IPS-NIHi7 (cell line): ENCODE measurements around the gene SHPK.

Source experiments
- DNase-seq: peaks from one replicate; pipeline ENCODE4 v3.0.0; 2012; ENCODE audit warnings: mixed read lengths; ENCODE audit errors: extremely low spot score

Gene SHPK

GRCh38 chr17:3660311-3660891 lies 24.4 kb upstream of the SHPK start:
- DNase-seq: no peak

DNA sequence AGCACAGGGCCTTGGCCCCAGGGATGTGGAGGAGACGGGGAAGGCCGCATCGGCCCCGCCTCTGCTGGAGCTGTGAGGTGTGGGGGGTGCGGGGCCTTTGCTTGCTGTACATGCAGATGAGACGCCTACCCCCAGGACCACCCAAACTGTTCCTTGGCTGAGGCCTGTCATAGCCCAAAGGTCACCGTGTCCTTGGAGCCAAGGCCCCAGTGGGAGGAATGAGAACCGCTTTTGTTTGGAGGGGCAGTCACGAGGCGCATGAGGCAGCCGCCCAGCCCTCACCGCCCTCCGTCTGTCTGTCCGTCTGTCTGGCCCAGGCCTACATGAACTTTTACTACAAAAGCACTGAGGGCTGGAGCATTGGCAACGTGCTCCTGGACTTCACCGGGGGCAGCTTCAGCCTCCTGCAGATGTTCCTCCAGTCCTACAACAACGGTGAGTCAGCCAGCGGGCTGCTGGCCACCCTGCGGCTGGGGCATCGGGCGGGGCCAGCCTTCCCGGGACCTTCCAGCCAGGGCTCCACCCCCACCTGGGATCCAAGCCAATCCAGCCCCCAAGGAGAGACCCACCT lies 23.6 kb upstream of the SHPK start:
- DNase-seq: peak; percentile 37

DNA sequence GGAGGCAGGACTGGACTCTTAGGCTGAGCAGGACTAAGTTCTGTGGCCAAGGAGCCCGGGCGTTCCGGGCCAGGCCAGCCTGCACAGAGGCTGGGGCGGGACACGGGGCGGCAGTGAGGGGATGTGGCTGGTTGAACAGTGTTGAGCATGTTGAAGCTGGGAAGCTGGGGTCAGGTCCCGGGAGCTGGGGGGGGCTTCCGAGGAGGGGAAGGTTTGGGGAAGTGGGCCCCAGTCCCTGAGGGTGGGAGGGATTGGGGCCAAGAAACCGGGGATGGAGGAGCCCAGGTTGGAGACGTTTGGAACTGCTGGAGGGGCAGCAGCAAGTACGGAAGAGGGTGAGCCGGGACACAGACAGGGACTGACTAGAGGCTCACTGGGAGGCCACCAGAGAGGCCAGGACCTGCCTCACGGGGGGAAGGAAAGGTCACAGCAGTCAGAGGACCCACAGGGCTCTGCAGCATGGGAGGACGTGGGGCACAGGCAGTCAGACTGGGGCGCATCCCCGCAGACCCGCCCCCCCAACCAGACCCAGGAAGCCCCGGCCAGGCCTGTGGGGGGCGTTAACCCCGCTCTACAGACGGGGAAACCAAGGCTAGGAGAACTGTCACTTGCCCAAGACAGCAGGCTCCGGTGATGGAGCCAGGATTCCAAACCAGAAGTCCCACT lies 22.9 kb upstream of the SHPK start:
- no peak for DNase-seq

- DNase-seq: no peak
Observed at GRCh38 chr17:3657874-3658783, 22.1 kb upstream of the SHPK start.

DNA sequence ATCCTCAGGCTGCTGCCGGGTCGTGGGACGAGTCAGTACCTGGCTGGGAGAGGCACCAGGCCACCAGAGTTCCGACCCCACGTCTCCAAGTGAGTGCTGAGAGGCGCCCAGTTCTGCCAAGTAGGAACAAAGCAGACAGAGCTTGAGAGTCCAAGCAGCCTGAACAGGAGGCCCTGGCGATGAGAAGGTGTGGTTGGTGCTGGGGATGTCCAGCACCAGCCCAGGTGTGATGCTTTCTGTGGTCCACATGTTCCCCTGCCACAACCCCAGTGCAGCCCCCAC lies 21.5 kb upstream of the SHPK start:
- DNase-seq: no peak

GRCh38 chr17:3656755-3657587 lies 20.9 kb upstream of the SHPK start:
- no peak for DNase-seq

GRCh38 chr17:3656353-3656752 lies 20.3 kb upstream of the SHPK start:
- DNase-seq: no peak

DNA sequence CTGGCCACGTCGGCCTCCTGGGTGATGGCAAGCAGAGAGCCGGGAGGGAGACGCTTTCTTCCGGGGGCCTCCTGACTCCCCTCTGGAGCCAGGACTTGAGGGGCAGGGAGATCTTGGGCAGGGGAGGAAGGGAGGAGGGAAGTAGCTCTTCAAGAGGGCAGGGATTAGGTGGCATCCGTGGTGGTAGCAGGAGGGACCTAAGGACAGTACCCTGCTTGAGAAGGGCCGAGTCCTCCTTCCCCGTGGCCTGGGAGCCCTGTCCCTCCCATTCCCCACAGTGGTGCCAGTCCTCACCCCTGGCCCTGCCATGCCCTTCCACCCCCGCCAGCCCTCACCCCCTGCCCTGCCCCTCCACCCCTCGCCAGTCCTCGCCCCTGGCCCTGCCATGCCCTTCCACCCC lies 19.7 kb upstream of the SHPK start:
- no peak for DNase-seq

- peak; percentile 69 for DNase-seq
Observed at GRCh38 chr17:3647769-3648555, 11.9 kb upstream of the SHPK start.

GRCh38 chr17:3647251-3647650 lies 11.2 kb upstream of the SHPK start:
- DNase-seq: no peak

DNA sequence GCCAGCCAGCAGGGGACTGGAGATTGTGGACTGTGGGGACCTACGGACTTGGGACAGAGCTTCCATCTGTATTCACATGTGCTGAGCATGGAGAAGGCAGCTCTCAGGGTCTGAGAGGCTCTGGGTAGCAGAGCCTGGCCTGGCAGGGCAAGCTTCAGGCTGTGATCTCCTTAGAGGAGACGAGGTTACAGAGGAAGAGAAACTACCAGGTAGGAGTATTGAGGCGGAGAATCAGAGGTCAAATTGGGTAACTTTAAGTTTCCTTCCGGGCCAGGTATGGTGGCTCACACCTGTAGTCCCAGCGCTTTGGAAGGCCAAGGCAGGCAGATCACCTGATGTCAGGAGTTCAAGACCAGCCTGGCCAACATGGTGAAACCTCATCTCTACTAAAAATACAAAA lies 9.3 kb upstream of the SHPK start:
- DNase-seq: no peak

DNA sequence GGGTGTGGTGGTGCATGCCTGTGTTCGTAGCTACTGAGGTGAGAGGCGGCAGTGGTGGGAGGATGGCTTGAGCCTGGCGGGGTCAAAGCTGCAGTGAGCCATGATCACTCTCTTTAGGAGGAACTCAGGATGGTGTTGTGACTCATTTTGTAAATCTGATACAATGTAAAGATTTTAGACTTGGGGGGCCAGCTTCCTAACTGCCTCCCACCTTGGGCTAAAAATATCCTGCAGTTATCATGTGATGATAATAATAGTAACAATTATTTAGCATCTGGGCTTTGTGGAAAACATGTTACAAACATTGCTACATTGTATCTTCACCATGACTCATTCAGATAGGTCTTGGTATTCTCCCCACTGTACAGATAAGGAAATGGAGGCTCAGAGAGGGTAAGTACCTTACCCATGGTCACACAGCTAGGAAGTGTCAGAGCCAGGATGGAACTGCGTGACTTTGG lies 7.9 kb upstream of the SHPK start:
- DNase-seq: no peak

GRCh38 chr17:3641717-3642486 lies 5.9 kb upstream of the SHPK start:
- no peak for DNase-seq

- DNase-seq: no peak
Observed at GRCh38 chr17:3641014-3641413, 5.0 kb upstream of the SHPK start.

DNA sequence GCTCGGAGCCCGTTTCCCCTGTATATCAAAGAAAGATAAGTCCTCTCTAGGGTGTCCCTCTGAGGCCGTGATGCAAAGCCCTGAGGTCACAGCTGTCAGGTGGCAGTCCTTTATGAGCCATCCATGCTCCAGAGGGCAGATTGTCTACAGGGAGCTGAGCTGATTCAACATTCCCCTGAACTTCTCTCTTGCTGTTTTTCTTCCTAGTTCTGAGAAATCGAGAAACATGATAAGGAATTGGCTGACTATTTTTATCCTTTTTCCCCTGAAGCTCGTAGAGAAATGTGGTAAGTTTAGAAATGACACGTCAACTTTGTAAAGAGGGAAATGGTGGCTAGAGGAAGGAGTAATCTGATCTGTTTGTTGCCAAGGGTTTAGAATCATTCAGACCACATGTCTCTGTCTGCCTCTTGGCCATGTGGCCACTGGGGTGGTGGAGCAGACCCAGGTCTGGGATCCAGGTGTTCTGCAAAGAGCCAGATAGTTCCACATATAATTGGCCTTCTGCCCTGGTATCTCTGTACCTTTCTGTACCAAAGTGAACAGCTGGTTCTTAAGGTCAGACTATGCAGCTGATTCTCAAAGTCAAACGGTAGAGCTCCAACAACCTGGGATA lies 4.0 kb upstream of the SHPK start:
- no peak for DNase-seq

DNA sequence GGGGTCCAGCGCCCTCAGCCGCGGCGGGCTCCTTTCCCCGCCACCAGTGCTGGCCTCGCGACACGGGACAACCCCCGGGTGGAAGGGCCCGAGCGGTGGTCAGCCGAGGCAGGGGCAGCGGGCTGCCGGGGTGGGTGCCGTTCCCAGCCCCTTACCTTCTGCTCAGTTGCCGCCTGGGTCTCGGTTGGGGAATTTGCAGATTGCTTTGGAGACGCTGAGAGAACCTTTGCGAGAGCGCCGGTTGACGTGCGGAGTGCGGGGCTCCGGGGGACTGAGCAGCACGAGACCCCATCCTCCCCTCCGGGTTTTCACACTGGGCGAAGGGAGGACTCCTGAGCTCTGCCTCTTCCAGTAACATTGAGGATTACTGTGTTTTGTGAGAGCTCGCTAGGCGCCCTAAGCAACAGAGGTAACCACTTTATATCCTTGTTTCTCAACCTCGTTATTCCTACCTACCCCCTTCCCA lies 891 bp upstream of the SHPK start:
- DNase-seq: no peak

DNA sequence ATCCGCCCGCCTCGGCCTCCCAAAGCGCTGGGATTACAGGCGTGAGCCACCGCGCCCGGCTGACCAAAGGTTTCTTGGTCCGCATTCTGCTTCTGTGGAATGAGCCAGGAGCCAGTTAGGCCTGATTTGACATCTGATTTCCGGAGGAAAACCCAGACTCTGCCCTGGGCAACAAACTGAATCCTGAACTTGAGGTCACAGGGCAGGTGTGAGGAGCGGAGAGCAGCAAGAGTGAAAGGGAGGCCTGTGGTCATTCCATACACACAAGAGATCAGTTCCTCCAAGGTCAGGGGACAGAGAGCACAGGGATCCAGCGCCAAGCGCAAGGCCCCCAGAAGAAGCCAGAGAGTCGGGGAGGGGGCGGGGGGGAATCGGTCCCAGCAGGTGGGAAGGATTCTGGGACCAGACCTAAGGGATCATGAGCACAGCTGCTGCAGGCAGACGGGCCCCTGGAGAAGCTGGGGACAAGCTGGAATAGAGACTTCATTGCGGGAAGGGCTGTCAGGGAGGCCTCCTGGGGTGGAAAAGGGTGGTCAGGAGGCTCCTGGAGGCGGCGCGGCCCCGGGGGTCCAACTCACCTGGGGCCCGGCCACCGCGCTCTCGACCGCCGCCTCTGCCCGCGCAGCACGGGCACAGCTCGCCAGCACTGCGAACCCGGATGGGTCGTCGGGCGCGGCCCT lies 436 bp downstream of the SHPK start:
- no peak for DNase-seq

- no peak for DNase-seq
Observed at GRCh38 chr17:3632287-3632686, 3.8 kb downstream of the SHPK start.

DNA sequence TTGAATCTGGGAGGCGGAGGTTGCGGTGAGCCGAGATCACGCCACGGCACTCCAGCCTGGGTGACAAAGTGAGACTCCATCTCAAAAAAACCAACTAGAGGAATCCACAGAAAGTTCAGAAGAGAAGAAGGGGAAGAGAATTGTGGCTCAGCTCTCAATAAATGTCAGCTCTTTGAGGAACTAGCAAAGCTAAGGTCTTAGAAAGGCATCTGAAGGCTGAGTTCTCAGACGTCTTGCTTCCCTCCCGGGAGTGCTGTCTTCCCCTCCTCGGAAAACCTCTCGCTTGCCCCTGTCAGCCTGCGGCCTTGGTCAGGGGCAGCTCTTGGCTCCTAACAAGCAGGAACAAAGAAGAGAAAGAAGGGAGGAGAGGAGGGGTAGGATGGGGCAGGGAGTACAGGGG lies 5.3 kb downstream of the SHPK start:
- DNase-seq: no peak
